HG03460 (cell line): Measurements from ENCODE around the gene UQCRH.
"Not testable (repeated sequence)": the region's sequence is repeated elsewhere in the genome, so short reads cannot be mapped to it uniquely, and the experiment has no call there.

Experiments
- ATAC-seq: cut with Tn5 transposase; IDR thresholded peaks from one replicate; pipeline ENCODE4 v1.9.1; 2021; ENCODE audit not compliant: unreplicated experiment

The UQCRH gene

DNA sequence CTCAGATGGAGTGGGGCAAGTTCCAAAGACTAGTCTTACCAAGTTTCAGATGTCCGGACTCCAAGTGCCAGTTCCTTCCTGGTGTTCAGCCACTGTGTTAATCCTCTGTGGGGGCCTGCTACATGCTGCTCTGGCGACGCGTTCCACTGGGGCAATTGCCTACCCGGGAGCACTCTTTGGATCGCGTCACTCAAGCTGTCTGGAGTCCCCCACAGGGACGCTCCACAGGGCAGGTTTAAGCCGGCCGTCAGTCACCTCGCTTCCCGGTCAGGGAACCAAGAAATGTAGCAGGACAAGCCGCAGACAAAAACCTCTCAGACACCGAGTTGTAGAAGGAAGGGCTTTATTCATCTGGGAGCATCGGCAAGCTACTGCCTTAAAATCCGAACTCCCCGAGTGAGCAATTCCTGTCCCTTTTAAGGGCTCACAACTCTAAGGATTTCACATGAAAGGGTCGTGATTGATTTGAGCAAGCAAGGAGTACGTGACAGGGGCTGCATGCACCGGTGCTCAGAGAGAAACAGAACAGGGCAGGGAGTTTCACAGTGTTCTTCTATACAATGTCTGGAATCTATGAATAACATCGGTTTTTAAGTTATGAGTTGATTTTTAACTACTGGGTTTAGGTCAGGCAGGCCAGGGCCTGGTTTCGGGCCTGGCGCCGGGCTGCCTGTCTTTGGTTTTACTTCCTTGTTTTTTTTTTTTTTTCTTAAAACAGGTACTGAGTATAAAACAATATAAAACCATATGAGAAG, 28.5 kb downstream of the UQCRH start:
- peak; percentile 39 for ATAC-seq

DNA sequence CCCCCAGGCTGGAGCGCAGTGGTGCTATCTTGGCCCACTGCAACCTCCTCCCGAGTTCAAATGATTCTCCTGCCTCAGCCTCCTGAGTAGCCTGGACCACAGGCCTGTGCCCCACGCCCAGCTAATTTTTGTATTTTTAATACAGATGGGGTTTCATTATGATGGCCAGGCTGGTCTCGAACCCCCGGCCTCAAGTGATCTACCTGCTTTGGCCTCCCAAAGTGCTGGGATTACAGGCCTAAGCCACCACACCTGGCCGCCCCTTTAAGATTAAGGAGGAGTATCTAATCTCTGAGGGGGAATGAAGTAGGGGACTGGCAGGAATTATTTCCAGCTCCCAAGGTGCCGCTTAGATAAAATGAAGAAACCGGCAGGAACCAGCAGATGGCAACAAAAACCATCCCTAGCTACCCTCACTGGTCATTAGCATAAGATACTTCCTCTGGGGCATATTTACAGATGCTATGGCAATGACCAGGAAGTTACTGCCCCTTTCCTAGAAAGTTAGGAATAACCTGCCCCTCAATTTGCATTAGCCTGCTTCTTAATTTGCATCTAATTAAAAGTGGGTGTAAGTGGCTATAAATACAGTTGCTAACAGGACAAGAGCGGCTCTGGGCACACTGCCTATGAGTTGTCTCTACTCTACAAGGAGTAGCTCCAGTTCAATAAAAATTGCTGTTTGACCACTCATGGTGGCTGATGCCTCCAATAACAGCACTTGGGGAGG, 30.0 kb downstream of the UQCRH start:
- ATAC-seq = peak; percentile 42

DNA sequence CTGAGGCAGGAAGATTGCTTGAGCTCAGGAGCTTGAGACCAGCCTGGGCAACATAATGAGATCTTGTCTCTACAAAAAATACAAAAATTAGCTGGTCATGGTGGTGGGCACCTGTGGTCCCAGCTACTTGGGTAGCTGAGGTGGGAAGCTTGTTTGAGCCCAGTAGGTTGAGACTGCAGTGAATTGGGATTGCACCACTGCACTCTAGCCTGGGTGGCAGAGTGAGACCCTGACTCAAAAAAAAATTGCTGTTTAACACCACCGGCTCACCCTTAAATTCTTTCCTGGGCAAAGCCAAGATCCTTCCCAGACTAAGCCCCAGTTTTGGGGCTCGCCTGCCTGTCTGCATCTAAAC, 30.5 kb downstream of the UQCRH start:
- ATAC-seq = no peak

DNA sequence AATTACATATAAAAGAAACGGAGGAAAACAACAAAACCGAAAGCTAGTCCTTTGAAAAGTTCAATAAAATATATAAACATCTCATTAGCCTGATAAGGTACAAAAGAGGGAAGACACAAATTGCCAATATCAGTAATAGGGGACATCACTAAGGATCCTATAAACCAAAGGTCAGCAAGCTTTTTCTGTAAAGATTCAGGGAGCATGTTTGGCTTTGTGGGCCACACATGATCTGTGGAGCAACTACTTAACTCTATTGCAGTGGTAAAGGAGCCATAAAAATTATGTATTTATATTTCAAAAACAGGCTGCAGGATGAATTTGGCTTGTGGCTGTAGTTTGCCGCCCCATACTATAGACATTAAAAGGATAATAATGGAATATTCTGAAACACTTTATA, 31.6 kb downstream of the UQCRH start:
- no peak for ATAC-seq

DNA sequence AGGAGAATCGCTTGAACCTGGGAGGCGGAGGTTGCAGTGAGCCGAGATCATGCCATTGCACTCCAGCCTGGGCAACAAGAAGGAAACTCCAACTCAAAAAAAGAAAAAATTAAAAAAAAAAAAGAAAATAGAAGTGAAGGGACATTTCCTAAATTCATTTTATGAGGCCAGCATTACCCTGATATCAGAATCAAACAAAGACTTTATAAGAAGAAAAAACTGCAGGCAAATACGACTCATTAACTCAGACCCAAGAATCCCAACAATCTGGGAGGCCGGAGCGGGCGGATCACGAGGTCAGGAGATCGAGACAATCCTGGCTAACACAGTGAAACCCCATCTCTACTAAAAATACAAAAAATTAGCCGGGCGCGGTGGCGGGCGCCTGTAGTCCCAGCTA, 33.9 kb downstream of the UQCRH start:
- ATAC-seq = not testable (repeated sequence)

DNA sequence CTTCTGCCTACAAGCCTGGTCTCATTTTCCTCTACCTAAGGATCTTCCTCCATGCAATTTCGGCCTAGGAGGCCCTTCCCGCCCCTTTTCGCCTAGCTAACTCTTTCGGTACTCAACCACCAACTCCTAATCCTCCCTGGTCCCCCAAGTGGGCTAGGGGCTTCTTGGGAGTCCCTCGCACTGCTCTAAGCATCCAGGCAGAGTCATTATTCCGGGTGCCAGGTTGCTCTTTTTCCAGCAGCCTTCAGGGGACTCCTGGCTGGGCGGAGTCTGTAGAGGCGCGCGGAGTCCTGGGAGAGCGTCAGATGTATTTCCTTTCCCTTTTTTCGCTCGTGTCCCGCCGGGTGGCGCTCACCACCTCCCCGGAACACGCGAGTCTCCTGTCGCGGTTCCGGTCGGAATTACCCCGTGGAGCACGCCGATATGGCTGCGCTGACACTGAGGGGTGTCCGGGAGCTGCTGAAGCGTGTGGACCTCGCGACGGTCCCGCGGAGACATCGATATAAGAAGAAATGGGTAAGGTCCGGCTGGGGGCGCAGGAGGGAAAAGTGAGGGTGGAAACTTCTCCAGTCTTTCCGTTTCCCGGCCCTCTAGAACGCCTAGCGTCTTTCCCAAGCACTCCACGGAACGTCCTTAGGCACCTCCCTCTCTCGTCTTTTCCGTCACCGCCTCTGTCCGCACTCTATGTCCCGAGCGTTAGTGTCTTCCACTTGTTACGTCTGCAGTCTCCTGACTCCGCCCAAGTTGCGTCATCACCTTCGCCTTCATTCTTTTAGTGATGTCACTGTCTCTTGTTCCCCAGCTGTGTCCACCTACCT, 37.1 kb downstream of the UQCRH start, which contains the start of gene NSUN4:
Gene NSUN4 (plus strand): TSS at position 404 of the 818 bp plus-strand sequence. CDS start 20 bp downstream, at position 424.
- peak; percentile 70 for ATAC-seq

DNA sequence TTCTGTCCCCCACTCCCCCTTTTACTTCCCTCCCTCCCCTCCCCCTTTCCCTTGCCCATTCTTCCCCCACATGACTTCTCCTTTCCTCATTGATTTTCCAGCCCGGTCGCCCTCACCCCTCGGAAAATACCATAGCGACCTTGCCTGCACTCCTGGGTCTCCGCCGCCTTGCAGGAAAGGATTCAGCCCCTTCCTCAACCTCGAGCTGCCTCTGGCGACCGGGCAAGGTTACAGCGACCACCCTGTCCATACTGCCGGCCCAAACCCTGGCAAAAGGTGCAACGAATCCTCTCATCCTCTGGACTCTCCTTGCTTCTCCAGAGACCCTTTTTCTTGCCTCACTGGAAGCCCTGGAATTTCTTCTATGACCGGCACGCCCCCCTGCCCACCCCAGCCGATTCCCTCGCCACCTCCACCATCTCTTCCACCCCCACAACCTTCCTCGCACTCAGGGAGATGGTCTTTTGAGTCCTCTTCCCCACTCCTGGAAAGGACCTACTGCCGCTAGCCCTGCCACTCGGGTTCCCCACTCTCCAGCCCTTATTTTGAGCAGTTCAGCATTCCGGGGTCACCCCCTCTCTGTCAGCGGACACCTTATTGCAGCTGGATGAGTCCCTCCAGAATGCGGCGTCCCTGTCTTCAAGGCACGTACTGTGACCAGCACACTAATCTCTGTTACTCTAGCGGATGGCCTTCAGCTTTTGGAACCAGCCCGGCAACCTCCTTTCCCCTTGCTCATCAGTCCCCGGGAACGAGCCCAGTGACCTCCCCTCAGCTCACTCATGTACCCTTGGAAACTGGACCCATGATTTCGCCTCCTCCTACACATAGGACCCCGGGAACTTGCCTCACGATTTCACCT, 38.0 kb downstream of the UQCRH start:
- ATAC-seq = no peak

DNA sequence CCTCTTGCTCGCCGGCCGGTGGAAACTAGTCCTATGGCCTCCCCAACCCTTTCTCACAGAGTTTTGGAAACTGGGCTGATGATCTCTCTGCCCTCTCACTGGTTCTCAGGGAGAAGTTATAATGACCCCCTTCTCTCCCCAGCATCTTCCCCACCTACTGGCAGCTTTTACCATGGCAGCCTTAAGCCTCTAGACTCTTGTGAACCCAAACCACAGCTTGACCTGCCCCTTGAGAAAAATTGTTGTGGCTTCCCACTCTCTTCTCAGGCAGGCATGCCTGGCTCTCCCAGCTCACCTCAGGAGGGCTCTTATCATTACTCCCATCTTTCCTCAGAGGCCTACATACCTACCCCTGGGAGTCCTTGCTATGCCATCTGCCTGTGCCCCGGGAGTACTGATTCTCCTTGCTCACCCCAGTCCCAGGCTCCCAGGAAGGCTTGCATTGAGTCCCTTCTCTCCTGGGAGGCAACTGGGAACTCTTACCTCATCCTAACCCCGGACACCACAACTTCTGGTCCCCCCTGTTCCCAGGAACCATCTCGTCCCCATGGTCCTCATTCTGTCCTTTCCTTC, 38.7 kb downstream of the UQCRH start:
- ATAC-seq = no peak

DNA sequence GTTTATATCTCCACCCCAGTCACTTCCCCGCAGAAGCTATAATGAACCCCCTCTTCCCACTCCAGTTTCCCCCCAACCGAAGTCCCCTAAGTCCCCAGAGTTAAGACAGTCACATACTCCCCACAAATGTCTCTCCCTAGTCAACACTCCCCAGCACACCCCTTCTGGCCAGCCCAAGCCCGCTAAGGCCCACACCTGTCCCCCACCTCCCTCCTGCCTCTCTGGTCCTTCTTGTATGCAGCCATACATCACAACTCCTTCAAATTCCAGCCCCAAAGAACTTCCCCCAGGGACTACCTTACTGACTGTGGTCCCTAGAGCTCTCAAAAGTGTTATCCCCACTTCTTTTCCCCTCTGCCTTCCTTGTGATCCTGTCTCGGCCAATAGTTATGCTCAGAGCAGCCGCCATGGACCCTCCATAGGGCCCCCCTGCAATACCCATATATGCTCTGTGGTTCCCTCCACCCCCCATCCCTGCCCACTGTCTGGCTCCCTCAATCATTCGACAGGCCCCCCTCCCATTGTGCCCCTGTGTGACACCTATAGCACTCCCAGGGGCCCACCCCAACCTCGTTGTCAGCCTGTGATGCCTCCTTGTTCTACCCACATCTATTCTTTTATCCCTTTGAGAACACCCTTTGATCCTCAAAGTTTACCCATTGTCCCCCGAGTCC, 39.3 kb downstream of the UQCRH start:
- no peak for ATAC-seq

DNA sequence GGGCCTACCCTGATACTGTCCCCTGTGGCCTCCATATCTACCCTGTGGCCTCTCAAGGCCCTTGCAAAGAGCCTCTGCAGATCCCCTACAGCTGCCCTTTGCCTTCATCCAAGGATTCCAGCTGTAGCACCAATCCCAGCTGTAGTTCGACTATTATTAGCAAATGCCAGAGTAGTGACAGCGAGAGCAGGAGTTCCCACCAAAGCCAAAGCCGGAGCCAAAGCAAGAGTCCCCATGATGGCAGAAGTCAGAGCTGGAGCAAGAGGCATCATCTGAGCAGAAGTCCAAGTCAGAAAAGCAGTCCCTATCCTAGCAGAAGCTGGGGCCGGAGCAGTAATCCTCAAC, 39.8 kb downstream of the UQCRH start:
- ATAC-seq = no peak

DNA sequence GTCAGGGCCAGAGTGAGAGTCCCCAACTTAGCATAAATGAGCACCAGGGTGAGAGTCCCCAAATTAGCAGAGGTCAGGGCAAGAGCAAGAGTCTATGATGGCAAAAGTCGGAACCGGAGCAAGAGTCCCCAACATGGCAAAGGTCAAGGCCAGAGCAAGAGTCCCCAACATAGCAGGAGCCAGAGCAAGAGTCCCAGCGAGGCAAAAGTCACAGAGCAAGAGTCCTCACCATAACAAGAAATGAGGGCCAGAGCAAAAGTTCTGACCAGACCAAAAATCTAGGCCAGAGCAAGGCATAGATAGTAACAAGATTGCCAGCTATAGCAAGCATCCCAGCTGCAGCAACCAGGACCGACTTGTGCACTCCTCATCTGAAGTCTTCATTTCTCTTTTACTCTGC, 40.2 kb downstream of the UQCRH start:
- ATAC-seq = no peak

DNA sequence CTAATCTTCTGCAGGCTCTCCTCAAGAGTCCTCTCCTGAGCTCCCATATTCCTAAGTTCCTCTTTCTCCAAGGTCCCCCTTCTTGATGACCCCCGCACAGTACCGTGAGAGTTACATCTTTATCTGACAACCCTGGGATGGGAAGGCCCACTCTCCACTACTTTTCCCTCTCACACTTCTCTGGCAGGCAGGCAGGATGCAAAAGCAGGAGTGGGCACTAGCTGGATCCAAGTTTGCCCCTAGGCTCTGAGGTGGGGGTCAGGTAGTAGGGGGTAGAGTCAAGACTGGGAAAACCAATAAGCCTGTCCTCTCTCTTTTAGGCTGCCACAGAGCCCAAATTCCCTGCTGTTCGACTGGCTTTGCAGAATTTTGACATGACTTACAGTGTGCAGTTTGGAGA, 41.0 kb downstream of the UQCRH start:
- ATAC-seq = no peak

DNA sequence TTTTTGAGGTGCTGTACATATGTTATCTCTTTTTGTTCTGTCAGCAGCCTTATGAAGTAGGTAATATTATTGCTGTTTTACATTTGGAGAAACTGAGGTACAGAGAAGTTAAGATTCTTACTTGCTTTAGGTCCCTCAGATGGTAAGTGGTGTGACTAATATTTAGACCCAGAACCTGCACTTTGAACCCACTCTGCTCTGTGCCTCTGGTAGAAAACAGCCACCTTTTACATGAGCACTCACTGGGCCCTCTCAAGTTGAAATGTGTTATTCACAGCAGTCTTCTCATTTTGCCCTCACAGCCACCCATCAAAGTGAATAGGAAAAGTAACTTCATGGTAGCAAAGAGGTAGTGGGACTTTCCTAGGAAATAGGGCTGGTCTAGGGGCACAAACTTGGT, 41.8 kb downstream of the UQCRH start:
- no peak for ATAC-seq

DNA sequence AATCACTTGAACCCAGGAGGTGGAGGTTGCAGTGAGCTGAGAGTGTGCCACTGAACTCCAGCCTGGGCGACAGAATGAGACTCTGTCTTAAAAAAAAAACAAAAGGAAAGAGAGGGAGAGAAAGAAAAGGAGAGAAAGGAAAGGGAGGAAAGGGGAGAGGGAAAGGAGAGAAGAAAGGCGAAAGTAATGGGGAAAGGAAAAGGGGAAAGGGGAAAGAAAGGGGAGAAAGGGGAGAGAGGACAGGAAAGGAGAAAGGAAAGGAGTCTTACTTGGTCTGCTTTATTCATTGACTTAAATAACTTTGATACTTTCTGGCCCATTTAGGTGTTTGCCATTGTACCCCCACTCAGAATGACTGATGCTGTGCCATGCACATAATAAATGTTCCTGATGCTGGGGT, 48.9 kb downstream of the UQCRH start:
- no peak for ATAC-seq

DNA sequence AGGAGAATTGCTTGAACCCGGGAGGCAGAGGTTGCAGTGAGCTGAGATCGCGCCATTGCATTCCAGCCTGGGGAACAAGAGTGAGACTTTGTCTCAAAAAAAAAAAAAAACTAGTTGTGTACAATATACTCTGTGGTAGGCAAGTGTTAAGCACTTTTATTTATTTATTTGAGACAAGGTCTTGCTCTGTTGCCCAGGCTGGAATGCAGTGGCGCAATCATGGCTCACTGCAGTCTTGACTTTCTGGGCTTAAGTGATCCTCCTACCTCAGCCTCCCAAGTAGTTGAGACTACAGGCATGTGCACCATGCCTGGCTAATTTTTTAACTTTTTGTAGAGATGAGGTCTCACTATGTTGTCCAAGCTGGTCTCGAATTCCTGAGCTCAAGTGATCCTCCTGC, 52.4 kb downstream of the UQCRH start:
- not testable (repeated sequence) for ATAC-seq

DNA sequence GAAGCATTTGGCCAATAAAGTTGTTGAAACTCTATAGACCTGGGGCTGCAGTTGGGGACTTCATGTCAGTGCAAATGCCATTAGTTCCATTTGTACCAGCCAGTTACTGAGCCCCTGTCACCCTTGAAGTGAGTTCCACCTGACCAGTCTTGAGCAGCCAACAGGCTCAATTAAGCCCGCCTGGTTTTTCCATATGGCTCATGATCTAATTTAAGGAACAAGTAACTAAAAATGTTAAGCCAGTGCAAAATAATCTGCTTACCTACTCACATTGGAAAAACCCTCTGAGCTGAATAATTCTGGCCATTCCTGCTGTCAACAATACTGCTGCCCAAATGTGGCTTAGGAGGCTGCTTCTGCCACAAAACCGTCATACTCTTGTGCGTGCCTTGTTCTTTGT, 58.7 kb downstream of the UQCRH start:
- no peak for ATAC-seq

DNA sequence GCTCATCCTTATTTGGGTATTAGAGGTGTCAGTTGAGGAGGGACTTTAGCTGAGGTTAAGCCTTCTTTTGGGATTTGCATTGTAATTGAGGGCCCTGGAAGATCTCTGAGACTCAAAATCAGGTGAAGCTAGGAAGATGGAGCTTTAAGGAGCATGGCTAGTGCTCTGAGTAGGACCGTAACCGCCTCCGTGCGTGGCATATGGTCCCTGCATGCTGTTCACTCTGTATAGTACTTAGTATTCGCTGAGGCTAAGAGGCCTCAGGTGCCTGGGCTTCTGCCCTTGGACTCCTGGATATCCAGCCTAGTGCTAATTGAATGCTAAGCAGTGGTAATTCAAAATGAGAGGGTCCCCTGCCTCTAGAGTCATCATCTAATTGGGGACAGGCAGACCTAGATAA, 59.6 kb downstream of the UQCRH start:
- no peak for ATAC-seq

DNA sequence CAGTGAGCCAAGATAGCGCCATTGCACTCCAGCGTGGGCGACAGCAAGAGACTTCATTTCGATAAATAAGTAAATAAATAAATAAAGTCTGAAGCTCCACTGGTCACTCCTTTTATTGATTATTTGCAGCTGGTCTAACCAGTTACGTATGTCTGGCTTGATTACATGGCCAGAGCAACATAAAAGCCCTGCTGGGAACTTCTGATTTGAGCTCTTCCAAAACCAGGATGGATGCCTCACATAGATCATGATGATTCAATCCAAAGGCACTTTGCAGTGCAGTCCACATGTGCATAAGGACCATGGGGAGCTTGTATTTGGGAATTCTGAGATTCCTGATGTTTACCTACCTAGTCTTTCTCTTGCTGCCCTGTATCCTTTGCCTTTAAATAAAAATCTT, 61.1 kb downstream of the UQCRH start:
- no peak for ATAC-seq

DNA sequence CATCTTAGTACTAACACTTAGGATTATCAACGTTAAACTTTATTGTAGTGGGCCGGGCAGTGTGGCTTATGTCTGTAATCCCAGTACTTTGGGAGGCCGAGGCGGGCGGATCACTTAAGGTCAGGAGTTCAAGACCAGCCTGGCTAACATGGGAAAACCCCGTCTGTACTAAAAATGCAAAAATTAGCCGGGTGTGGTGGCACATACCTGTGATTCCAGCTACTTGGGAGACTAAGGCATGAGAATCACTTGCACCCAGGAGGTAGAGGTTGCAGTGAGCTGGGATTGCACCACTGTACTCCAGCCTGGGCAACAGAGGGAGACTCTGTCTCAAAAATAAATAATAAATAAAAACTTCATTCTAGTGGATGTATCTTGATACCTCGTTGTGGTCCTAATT, 62.3 kb downstream of the UQCRH start:
- ATAC-seq = not testable (repeated sequence)
